NCI-H1105 treated with DMSO at 0.1 percent for 48 hours (cell line): ENCODE data around the gene PLCD3.

Experiments used
- DNase-seq: peaks from one replicate; lab custom pipeline; 2025; lab: John Stamatoyannopoulos, UW

Gene PLCD3, protein sequence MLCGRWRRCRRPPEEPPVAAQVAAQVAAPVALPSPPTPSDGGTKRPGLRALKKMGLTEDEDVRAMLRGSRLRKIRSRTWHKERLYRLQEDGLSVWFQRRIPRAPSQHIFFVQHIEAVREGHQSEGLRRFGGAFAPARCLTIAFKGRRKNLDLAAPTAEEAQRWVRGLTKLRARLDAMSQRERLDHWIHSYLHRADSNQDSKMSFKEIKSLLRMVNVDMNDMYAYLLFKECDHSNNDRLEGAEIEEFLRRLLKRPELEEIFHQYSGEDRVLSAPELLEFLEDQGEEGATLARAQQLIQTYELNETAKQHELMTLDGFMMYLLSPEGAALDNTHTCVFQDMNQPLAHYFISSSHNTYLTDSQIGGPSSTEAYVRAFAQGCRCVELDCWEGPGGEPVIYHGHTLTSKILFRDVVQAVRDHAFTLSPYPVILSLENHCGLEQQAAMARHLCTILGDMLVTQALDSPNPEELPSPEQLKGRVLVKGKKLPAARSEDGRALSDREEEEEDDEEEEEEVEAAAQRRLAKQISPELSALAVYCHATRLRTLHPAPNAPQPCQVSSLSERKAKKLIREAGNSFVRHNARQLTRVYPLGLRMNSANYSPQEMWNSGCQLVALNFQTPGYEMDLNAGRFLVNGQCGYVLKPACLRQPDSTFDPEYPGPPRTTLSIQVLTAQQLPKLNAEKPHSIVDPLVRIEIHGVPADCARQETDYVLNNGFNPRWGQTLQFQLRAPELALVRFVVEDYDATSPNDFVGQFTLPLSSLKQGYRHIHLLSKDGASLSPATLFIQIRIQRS

GRCh38 chr17:45132320-45132571, at the start of gene PLCD3:
Gene PLCD3 (minus strand): TSS chr17:45132515. CDS start chr17:45132410, 105 bp downstream.
- no peak for DNase-seq

GRCh38 chr17:45177563-45177962, 45.2 kb upstream of the PLCD3 start:
- no peak for DNase-seq

GRCh38 chr17:45175759-45176115, 43.4 kb upstream of the PLCD3 start:
- no peak for DNase-seq

- DNase-seq, result no peak
Observed at GRCh38 chr17:45172541-45173286, 40.4 kb upstream of the PLCD3 start.

- no peak for DNase-seq
Observed at GRCh38 chr17:45172232-45172540, 39.9 kb upstream of the PLCD3 start.

- DNase-seq, result no peak
Observed at GRCh38 chr17:45171338-45172231, 39.3 kb upstream of the PLCD3 start.

GRCh38 chr17:45170931-45171337, 38.6 kb upstream of the PLCD3 start:
- DNase-seq, result no peak

- DNase-seq, result no peak
Observed at GRCh38 chr17:45170280-45170930, 38.1 kb upstream of the PLCD3 start.

DNA sequence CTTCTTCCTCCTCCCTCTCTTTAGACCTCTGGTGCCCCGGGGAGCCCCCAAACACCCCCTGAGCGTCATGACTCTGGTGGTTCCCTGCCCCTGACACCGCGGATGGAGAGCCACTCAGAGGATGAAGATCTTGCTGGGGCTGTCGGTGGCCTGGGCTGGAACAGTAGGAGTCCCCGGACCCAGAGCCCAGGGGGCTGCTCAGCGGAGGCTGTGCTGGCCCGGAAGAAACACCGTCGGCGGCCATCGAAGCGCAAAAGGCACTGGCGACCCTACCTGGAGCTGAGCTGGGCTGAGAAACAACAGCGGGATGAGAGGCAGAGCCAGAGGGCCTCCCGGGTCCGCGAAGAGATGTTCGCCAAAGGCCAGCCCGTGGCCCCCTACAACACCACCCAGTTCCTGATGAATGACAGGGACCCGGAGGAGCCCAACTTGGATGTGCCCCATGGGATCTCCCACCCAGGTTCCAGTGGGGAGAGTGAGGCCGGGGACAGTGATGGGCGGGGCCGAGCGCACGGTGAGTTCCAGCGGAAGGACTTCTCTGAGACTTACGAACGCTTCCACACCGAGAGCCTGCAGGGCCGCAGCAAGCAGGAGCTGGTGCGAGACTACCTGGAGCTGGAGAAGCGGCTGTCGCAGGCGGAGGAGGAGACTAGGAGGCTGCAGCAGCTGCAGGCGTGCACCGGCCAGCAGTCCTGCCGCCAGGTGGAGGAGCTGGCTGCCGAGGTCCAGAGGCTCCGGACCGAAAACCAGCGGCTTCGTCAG, 36.9 kb upstream of the PLCD3 start:
- no peak for DNase-seq

DNA sequence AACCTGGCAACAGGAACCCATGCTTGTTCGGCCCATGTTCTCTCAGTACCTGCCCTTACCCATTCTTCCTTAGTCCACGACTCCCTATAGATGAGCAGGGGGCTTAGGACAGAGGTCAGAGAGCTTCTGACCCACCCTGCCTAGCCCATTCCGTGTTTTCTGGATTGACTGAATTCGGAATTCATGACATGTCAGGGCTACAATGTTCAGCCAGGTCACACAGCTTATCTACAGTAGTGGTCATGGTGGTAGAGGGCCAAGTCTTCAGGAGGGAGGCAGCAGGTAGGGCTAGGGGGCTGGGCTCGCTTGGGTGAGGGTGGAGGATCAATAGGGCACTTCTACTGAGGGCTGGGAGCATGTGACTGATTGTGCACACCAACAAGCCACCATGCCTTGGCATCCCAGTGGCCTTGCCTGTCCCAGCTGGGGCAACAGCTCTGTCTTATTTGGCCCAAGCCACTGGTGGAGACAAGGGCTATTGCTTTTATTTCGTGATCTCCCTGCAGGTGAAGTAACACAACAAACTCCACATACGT, 32.5 kb upstream of the PLCD3 start:
- no peak for DNase-seq

DNA sequence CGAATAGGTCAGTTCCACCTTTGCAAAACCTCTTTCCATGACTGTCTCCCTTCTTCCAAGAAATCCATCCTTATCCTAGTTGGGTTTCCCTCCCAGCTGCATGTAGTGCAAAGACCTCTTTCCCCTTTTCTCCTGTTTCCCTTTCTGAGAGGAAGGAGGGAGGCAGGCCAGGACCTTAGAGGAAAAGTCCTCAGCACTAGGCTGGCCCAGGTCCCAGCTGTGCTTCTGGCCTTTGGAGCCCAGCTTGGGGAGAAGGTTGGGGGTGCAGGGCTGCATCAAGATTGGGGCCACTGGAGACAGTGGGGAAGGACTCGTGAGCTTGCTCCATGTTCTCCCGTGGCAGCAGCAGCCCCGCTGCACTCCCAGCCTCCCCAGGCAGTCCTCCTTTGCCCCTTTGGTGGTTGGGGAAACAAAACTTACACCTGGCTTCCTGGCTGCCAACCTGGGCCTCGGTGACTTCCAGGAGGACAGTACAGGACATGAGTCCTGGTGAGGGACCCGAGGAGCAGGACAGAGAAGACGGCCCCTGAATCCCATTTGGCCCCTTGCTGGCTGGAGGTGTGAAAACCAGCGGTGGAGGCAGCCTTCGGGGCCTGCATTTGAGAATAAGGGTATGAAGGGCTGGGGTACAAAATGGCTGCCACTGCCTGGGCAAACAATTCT, 29.8 kb upstream of the PLCD3 start:
- DNase-seq, result no peak

- peak; percentile 99 for DNase-seq
Observed at GRCh38 chr17:45161288-45162024, 29.1 kb upstream of the PLCD3 start, which contains the start of gene HEXIM2. Gene HEXIM2 (plus strand): TSS chr17:45161875. CDS start chr17:45162794, 919 bp downstream.

- peak; percentile 71 for DNase-seq
Observed at GRCh38 chr17:45160447-45161287, 28.4 kb upstream of the PLCD3 start.

GRCh38 chr17:45156242-45156641, 23.9 kb upstream of the PLCD3 start:
- DNase-seq, result no peak

- DNase-seq, result no peak
Observed at GRCh38 chr17:45155483-45155882, 23.2 kb upstream of the PLCD3 start.

GRCh38 chr17:45155029-45155428, 22.7 kb upstream of the PLCD3 start:
- DNase-seq, result no peak

GRCh38 chr17:45150911-45151809, 18.8 kb upstream of the PLCD3 start:
- DNase-seq, result peak; percentile 13
